Stimulated activated CD4-positive, alpha-beta T cell treated with anti-CD3 and anti-CD28 coated beads, TNF-alpha, amount 100 ng/mL, for 4 hours (primary cell): Measurements from ENCODE around the gene FBN1.

ENCODE experiments used
- DNase-seq, 3 experiments: peaks; one replicate each; pipeline ENCODE4 v3.0.0-alpha.2; 2020; ENCODE audit warnings: low read depth in 3 of 3

Gene FBN1

GRCh38 chr15:48580736-48581135 is 64.8 kb downstream of the FBN1 start:
- no peak for DNase-seq

GRCh38 chr15:48579945-48580671 is 65.4 kb downstream of the FBN1 start:
- no peak for DNase-seq

GRCh38 chr15:48578965-48579364 is 66.5 kb downstream of the FBN1 start:
- DNase-seq: no peak

- DNase-seq: no peak
Measured at GRCh38 chr15:48577469-48577868, 68.0 kb downstream of the FBN1 start.

- no peak for DNase-seq
Measured at GRCh38 chr15:48574187-48574586, 71.3 kb downstream of the FBN1 start.

GRCh38 chr15:48573780-48574179 is 71.7 kb downstream of the FBN1 start:
- no peak for DNase-seq

- no peak for DNase-seq
Measured at GRCh38 chr15:48572823-48573222, 72.7 kb downstream of the FBN1 start.

GRCh38 chr15:48571510-48571909 is 74.0 kb downstream of the FBN1 start:
- DNase-seq: no peak

- no peak for DNase-seq
Measured at GRCh38 chr15:48570822-48571221, 74.7 kb downstream of the FBN1 start.

- no peak for DNase-seq
Measured at GRCh38 chr15:48569591-48570302, 75.8 kb downstream of the FBN1 start.

- DNase-seq: no peak
Measured at GRCh38 chr15:48566668-48567067, 78.8 kb downstream of the FBN1 start.

GRCh38 chr15:48565560-48566482 is 79.7 kb downstream of the FBN1 start:
- DNase-seq: no peak

- no peak for DNase-seq
Measured at GRCh38 chr15:48564690-48565089, 80.8 kb downstream of the FBN1 start.

- no peak for DNase-seq
Measured at GRCh38 chr15:48563934-48564333, 81.6 kb downstream of the FBN1 start.

GRCh38 chr15:48560321-48561051 is 85.0 kb downstream of the FBN1 start:
- no peak for DNase-seq

- DNase-seq: no peak
Measured at GRCh38 chr15:48559285-48559684, 86.2 kb downstream of the FBN1 start.

GRCh38 chr15:48558226-48558625 is 87.3 kb downstream of the FBN1 start:
- no peak for DNase-seq

GRCh38 chr15:48557335-48557734 is 88.2 kb downstream of the FBN1 start:
- DNase-seq: no peak

GRCh38 chr15:48556159-48556897 is 89.2 kb downstream of the FBN1 start:
- no peak for DNase-seq

GRCh38 chr15:48555241-48555881 is 90.1 kb downstream of the FBN1 start:
- DNase-seq: no peak
